HG03575 (cell line): Measurements from ENCODE around the gene TPD52L1.
A peak's percentile ranks its signal among the peaks of the same experiment; 100 is the strongest.

Source experiments
- ATAC-seq: cut with Tn5 transposase; IDR thresholded peaks from one replicate; pipeline ENCODE4 v1.9.1; 2021; ENCODE audit not compliant: unreplicated experiment, insufficient number of reproducible peaks, low FRiP score; ENCODE audit errors: extremely low read depth

Gene TPD52L1

GRCh38 chr6:125285353-125285752, 131.8 kb downstream of the TPD52L1 start:
- no peak for ATAC-seq

DNA sequence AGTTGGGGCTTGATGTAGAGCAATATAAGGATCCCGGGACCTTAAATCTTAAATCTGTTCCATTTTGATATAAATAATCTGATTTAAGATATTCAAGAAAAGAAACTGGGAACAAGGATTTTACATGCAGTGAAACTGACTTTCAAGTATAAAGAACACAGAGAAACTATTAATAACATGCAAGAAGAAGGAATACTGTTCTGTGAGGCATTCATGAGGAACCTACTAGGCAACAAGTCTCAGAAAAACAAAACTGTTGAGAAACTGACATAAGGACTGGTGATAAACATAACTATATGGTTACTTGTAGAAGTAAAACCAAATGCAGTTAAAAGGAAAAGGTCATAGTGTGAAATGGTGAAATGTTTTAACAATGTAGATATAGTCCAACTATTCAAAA, 132.4 kb downstream of the TPD52L1 start:
- ATAC-seq, result no peak

DNA sequence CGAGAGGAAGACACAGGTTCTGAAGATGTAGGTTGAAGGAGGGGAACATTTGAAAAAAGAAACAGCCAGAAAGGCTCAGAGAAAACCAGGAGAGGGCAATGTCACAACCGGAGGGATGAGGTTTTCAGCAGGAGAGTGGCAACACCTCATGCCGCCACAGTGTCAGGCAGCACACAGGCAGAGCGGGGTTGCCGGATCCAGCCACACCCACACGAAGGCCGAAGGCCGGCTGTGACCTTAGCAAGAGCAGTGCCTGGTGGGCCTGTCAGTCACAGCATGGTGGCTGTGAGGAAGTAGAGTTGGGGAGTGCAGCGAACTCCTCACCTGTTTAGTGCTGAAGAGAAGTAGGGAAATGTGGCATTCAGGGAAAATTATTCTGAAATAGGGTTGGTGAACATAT, 134.1 kb downstream of the TPD52L1 start:
- ATAC-seq, result no peak

DNA sequence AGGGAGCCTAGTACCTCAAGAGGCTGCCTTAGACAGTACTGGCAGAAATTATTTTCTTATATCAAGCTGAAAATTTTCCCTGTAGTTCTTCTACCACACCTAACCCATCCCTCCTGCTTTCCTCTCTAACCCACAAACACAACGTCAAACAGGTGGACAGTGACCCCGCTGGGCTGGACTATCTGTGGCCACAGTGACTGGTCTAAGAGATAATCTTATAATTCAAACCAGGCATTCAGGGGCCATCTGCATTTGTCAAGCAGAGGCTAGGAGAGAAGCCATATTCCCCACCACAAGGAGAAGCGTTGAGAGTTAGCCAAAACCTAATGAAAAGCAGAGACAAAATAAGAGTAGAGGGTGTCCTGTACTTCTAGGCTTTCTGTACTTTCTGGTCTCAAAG, 140.0 kb downstream of the TPD52L1 start:
- ATAC-seq, result no peak

DNA sequence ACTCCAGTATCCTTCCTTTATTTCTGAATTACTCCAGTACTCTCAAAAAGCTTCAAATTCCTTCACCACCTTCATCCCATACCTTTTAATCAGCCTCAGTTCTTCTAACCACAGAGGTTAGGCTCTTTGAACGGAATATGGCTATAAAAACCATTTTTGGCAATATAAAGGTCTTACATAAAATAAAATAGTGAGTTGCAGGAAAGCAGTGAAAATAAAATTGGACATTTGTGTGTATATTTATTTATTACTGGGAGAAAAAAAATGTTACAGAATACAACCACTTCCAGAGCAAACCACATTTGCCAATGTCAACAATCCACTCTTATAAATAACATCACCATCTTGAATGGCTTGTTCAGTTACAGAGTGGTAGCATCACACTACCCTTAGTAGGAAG, 140.5 kb downstream of the TPD52L1 start:
- ATAC-seq, result no peak

- ATAC-seq, result no peak
Measured at GRCh38 chr6:125294925-125295324, 141.4 kb downstream of the TPD52L1 start.

DNA sequence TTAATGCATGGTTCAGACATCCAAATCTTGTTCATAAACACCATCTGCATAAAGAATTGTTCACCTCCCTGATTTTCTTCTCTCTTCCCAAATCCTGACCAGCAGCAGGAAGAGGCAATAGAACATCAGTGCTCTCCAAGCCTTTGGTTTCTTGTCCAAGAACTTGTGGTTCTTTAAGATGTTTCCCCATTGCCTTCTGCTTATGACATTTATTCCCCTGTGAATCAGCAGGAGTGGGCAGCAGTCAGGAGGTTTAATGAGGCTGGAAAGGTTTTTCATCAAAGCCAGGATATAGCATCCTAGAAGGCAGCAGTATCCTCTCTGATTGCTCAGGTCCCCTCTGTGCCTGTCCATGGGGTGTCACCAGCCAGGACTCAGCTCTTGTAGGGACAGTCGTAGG, 142.9 kb downstream of the TPD52L1 start:
- no peak for ATAC-seq

DNA sequence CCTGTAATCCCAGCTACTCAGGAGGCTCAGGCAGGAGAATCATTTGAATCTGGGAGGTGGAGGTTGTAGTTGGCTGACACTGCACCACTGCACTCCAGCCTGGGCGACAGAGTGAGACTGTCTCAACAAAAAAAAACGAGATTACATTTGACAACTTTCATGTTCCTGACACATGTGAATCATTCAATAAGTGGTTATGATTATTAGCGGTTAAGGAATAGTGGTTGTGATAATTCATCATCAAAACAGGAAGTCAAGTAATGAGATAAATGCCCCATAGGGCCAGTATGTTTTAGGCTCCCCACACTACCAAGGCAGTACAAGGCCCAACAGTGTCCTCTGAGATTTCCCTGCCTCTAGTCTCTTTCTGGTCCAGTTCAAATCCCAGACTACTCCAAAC, 145.7 kb downstream of the TPD52L1 start:
- no peak for ATAC-seq

DNA sequence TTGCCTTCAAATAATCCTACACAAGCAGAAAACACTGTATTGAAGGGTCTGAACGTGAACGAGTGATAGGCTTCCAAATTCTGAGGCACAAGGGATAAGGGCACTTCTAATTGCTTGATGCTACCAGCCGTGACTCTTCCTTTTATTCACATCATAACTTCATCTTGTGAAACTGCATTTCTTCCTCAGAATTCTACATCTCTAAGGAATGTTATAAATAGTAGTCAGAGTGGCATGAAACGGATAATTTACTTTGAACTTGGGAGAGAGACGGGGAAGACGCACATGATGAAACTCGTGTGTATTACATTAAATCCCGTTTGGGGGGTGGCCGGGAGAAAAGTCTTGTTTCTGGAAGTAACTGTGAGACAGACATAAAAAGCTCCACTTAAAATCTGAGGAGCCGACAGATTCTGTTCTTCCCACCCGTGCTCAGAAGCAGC, 147.4 kb downstream of the TPD52L1 start:
- no peak for ATAC-seq

DNA sequence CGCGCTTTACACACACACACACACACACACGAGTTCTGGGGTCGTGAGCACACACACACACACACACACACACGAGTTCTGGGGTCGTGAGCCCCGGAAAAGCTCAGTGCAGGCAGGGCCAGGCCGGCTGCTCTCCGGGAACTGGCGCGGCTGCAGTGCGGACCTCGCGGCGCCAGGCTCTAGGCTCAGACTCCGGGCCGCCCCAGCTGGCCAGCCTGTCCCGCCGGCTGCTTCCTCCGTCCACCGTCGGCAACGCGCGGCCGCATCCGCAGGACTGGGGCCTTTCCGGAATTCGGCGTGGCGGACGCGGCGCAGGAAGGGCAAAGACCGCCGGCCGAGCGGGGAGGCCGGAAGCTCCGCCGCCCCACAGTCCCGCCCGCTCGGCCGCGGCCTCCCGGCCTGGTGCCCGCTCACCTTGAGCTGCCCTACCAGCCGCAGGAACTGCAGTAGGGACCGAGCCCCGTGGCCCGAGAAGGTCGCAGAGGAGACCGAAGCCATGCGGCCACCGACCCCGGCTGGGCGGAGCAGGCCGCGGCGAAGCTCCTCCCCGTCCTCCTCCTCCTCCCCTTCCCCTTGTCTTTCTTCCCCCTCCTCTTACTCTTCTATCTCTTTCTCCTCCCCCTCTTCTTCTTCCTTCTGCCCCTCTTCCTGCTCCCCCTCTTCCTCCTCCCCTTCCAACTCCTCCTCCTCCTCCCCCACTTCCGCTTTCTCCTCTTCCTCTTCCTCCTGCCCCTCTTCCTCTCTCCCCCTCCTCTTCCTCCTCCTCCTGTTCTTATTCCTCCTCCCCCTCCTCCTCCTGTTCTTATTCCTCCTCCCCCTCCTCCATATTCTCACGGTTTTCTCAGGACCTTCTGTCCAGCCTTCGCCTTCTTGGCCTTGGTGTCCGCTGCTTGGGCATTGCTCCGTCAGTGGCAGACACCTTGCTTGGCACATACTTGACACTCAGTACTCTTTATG, 148.1 kb downstream of the TPD52L1 start, which contains the start of gene HDDC2:
HDDC2 (minus strand) TSS at position 533 of the 957 bp plus-strand sequence; CDS start at position 498, 35 bp downstream.
- ATAC-seq, result no peak

DNA sequence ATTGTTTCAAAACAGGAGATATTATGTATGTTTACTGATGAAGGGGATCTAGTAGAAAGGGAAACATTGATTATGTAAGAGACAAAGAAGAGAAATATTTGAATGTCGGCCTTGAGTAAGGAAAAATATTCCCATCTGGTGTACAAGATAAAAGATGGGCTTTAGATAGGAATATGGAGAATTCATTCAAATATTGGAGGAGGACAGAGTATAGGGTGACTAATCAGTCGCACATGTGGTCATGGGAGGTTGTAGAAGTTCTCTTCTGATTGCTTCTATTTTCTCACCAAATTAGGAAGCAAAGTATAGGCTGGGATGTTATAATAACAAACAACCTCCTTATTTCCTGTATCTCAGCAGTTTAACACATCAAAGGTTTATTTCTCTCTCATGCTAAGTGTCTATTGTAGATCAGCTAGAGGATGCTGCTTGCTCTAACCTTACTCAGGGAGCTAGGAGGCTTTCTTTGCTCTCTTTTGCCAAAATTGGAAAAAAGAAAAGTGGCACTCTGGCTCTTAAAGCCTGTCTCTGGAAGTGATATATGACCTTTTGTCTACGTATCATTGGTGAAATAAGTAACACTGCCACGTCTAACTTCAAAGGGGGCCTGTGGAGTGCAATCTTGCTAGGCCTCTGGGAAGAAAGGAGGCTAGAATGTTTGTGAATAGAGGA, 149.4 kb downstream of the TPD52L1 start:
- no peak for ATAC-seq

GRCh38 chr6:125303512-125303854, 149.9 kb downstream of the TPD52L1 start:
- ATAC-seq, result no peak

- ATAC-seq, result no peak
Measured at GRCh38 chr6:125304970-125305660, 151.5 kb downstream of the TPD52L1 start.

DNA sequence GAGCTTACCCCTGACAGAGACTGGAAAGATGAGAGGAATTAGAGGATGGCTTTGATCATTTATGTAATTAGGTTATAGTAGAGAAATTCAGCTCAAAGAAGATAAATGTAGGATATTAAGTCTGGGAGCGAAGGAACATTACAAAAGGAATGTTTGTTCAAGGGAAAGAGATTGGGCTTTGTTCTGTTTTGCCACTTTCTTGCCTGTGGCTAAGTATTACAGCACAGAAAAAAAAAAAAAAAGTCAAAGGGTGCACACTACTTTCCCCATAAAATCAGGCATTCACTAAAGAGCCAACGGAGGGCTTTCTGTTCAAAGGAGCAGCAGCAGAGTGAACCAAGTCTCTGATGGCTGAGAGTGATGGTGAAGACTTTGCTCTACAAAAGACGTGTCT, 153.2 kb downstream of the TPD52L1 start:
- ATAC-seq, result no peak

DNA sequence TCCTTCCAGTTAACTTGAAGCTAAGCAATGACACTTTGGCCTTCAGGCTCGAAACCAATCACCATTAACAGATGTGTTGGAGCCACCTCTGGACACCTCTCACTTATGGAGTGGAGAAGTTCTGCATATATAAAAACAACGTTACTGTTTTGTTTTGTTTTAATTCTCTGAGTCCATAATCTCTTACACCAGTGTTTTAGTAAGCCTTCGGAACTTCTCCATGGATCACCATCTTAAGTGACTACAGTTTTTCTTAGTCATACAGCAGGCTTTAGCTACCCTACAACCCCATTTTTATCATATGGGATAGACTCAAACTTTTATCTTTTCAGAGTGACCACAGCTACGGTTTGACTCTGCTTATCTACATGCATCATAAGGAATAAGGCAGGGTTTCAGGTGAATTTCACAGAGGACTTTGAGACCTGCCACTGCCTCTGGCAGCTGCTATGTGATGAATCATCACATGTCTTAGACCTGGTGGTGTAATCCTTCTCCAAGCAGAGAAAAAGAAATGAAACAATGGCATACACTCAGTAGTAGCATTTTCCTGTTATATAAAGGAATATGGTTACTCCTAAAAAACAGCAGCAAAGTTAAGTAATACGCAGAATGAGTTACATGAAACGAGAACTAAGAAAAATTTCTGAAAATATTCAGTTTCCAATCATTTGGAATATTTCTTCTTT, 153.7 kb downstream of the TPD52L1 start:
- no peak for ATAC-seq

DNA sequence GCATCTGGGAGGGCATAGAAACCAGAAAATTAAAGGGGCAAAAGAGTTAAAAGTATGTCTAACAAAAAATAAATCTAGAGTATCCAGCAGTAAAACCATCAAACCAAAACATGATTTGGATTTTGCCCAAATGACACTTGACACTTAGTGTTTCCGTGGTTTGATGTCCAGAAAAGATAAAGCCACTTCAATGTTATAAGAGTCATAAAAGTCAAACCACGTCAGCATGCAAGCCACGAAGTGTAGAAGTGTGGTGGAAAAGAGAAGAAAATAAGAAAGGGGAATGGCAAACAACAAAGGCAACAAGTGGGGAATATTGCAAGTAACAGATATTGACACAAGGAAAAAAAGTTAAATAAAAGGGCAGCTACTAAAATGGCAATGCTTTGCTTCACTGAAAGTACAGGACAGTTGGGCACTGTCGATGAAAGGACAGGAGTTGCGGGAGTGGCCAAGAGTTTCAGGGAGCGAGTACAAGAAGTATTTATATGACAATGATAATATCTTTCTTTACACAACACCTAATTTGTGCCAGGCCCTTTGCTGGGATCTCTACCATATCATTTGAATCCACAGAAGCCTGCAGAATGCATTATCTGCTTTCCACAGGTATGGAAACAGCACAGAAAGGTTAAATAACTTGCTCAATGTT, 154.5 kb downstream of the TPD52L1 start:
- no peak for ATAC-seq

DNA sequence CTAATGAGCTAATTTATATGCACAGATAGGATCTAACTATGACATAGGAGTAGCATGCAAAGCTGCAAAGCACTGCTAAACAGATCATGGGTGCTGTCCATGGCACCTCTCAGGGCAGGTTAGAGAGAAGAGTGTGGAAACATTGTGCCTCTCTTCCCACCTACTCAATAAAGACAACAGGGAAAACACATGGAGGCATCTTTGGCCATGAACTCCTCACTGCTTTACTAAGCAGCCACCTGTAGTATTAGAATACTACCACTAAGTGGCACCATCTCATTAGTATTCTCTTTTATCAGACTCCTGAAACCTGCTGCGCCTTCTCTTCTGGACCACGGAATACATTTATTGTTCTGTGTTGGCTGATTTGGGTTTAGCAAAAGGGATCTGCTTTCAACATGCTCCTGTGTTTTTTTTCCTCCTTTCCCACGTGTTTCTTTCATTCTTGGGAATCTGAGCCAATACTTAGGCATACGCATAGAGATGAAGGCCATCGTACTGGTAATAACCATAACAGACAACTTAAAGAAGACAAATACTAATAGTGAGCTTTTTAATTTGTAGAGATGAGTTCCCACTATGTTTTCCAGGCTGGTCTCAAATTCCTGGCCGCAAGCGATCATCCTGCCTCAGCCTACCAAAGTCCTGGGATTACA, 157.5 kb downstream of the TPD52L1 start:
- peak; percentile 55 for ATAC-seq

DNA sequence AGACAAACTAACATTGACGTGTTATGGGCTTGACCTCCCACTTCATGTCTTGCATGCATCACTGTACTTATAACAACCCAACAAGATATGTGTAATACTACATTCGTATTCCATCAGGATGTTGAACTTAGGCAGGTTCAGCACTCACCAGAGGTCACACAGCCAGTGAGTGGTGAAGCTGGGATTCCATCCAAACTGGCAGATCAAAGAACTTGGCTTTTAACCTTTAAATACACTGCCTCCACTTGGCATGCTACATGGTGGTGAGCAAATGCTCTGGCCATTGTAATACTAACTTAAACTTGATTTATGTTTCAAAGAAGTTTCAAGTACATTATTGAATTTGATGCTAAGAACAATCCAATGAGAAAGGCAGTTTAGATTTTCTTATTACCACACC, 158.9 kb downstream of the TPD52L1 start:
- ATAC-seq, result no peak
